ENCODE data around the gene THAP7.
"Not testable (repeated sequence)": the region's sequence is repeated elsewhere in the genome, so short reads cannot be mapped to it uniquely, and the experiment has no call there.

DNA sequence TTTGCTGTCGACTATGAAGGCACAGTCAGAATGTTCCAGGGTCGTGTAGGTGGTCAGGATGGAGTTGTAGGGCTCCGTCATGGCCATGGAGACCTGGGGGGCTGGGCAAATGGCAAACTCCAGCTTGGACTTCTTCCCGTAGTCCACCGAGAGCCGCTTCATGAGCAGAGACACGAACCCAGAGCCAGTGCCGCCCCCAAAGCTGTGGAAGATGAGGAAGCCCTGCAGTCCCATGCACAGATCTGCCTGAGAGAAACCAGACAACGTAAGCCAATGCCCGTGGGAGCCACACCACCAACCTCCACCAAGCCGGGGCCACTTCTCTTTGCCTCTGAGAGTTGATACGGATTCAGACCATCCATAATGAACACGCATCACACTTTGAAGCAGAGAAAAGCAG, 7.3 kb upstream of the THAP7 start:
- TF ChIP-seq EP300 (IDR thresholded peaks at IDR 0.05; ENCODE audit: low read length); NR2C2 (CRISPR knock-in tag; IDR thresholded peaks at IDR 0.05); NR2C2 (tag; IDR thresholded peaks at IDR 0.05); POLR2A (conservative IDR thresholded peaks at IDR 0.05); DLX4 (CRISPR knock-in tag; IDR thresholded peaks at IDR 0.05); ZNF740 (CRISPR knock-in tag; IDR thresholded peaks at IDR 0.05); ZNF740 (tag; IDR thresholded peaks at IDR 0.05); EZH2 (IDR thresholded peaks at IDR 0.05; ENCODE audit: borderline replicate concordance, low read depth, low read length): not testable (repeated sequence)
- TF ChIP-seq, protein P1, sequence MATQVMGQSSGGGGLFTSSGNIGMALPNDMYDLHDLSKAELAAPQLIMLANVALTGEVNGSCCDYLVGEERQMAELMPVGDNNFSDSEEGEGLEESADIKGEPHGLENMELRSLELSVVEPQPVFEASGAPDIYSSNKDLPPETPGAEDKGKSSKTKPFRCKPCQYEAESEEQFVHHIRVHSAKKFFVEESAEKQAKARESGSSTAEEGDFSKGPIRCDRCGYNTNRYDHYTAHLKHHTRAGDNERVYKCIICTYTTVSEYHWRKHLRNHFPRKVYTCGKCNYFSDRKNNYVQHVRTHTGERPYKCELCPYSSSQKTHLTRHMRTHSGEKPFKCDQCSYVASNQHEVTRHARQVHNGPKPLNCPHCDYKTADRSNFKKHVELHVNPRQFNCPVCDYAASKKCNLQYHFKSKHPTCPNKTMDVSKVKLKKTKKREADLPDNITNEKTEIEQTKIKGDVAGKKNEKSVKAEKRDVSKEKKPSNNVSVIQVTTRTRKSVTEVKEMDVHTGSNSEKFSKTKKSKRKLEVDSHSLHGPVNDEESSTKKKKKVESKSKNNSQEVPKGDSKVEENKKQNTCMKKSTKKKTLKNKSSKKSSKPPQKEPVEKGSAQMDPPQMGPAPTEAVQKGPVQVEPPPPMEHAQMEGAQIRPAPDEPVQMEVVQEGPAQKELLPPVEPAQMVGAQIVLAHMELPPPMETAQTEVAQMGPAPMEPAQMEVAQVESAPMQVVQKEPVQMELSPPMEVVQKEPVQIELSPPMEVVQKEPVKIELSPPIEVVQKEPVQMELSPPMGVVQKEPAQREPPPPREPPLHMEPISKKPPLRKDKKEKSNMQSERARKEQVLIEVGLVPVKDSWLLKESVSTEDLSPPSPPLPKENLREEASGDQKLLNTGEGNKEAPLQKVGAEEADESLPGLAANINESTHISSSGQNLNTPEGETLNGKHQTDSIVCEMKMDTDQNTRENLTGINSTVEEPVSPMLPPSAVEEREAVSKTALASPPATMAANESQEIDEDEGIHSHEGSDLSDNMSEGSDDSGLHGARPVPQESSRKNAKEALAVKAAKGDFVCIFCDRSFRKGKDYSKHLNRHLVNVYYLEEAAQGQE (IDR thresholded peaks at IDR 0.05; ENCODE audit: borderline replicate concordance): not testable (repeated sequence)
- TF ChIP-seq, protein P1 (CRISPR knock-in tag; IDR thresholded peaks at IDR 0.05; ENCODE audit: low read depth): not testable (repeated sequence)
